Smooth muscle cell (in vitro differentiated cells): ENCODE measurements around the gene SLC26A4. TPM values are rescaled to one million over a fixed set of nuclear protein-coding genes. Genes with fewer than 3 reads are reported as not detected.

ENCODE experiments used
- DNase-seq: peaks from one replicate; lab custom pipeline; 2025; ENCODE audit not compliant: unreplicated experiment; lab: John Stamatoyannopoulos, UW
- H2AFZ ChIP-seq: fragments of 200-600 bp; sonication (generic); 2 replicates; pipeline ENCODE4 v1.6.0; 2016; ENCODE audit warnings: antibody characterized with exemption, low read depth, mild to moderate bottlenecking
- H3F3A ChIP-seq: fragments of 200-600 bp; sonication (generic); 2 replicates; pipeline ENCODE4 v1.6.0; 2017; ENCODE audit warnings: antibody characterized with exemption, low read depth
- H3K27ac ChIP-seq: fragments of 200-600 bp; sonication (generic); 2 replicates; pipeline ENCODE4 v1.5.1; 2016; ENCODE audit warnings: low read depth, mild to moderate bottlenecking
- H3K27me3 ChIP-seq: fragments of 200-600 bp; sonication (generic); 2 replicates; pipeline ENCODE4 v1.6.1; 2016; ENCODE audit warnings: low read depth, mild to moderate bottlenecking
- H3K36me3 ChIP-seq: fragments of 200-600 bp; sonication (generic); 2 replicates; pipeline ENCODE4 v1.5.1; 2016; ENCODE audit warnings: low read depth
- H3K4me1 ChIP-seq: fragments of 200-600 bp; sonication (generic); 2 replicates; pipeline ENCODE4 v1.5.1; 2016; ENCODE audit warnings: low read depth
- H3K4me2 ChIP-seq: fragments of 200-600 bp; sonication (generic); 2 replicates; pipeline ENCODE4 v1.6.0; 2016; ENCODE audit warnings: mild to moderate bottlenecking
- H3K4me3 ChIP-seq: fragments of 200-600 bp; sonication (generic); 2 replicates; pipeline ENCODE4 v1.5.1; 2016; ENCODE audit warnings: mild to moderate bottlenecking
- H3K79me2 ChIP-seq: fragments of 200-600 bp; sonication (generic); 2 replicates; pipeline ENCODE4 v1.6.0; 2016; ENCODE audit warnings: low read depth, mild to moderate bottlenecking
- H3K9ac ChIP-seq: fragments of 200-600 bp; sonication (generic); 2 replicates; pipeline ENCODE4 v1.6.0; 2016; ENCODE audit warnings: low read depth
- H3K9me3 ChIP-seq: fragments of 200-600 bp; sonication (generic); replicated peaks from 2 replicates; pipeline ENCODE4 v1.5.1; 2016; ENCODE audit warnings: low read depth
- H4K20me1 ChIP-seq: fragments of 200-600 bp; sonication (generic); 2 replicates; pipeline ENCODE4 v1.6.0; 2016; ENCODE audit warnings: low read depth
- WGBS: methylation state at CpG from one replicate; pipeline ENCODE4 v1.1.7; 2016; ENCODE audit warnings: low lambda C conversion rate; 5-methylcytosine and 5-hydroxymethylcytosine counted together
- polyA plus RNA-seq: library from polyadenylated mRNA; unstranded; fragments of >200 nt; fragmentation: Nextera tagmentation; extraction: Ambion mirVana; gene quantifications from 2 replicates; pipeline ENCODE4 v1.2.1, GENCODE V29; 2016
- total RNA-seq: library from RNA; depleted of rRNA; stranded (reverse); fragments of >200 nt; gene quantifications from 2 replicates; pipeline ENCODE4 v1.2.3, GENCODE V29; 2014
- TF ChIP-seq, protein P1 (sequence below): fragments of 200-600 bp; sonication (generic); IDR thresholded peaks from 2 replicates; pipeline ENCODE4 v1.5.1; 2017; ENCODE audit warnings: borderline replicate concordance, mild to moderate bottlenecking, antibody characterized with exemption; ENCODE audit not compliant: insufficient read depth, poor library complexity, severe bottlenecking

The SLC26A4 gene
- total and polyA plus RNA-seq, 2 experiments from 2014 or later, result 0.06 to 1.7 TPM

GRCh38 chr7:107690084-107690483 lies 29.5 kb downstream of the SLC26A4 start:
- WGBS, result 75% methylated on average over 7 of the region's 7 CpGs
- H3K4me2 ChIP-seq, result no peak overlapping the region

GRCh38 chr7:107690611-107691010 lies 30.0 kb downstream of the SLC26A4 start:
- Histone ChIP-seq H3K9me3 (no peaks in the 10 kb centered on the region), H3K4me2 (no peak overlapping the region), H2AFZ (no peak overlapping the region), H3K9ac (no peak overlapping the region), H4K20me1 (no peaks in the 10 kb centered on the region), H3K27me3 (peaks cover 23% of the 10 kb centered on the region), H3K36me3 (no peaks in the 10 kb centered on the region), H3K27ac (no peak overlapping the region), H3F3A (no peaks in the 10 kb centered on the region), H3K79me2 (no peaks in the 10 kb centered on the region), H3K4me1 (no peaks in the 10 kb centered on the region), H3K4me3 (no peak overlapping the region)
- DNase-seq, result no peak
- TF ChIP-seq, protein P1, sequence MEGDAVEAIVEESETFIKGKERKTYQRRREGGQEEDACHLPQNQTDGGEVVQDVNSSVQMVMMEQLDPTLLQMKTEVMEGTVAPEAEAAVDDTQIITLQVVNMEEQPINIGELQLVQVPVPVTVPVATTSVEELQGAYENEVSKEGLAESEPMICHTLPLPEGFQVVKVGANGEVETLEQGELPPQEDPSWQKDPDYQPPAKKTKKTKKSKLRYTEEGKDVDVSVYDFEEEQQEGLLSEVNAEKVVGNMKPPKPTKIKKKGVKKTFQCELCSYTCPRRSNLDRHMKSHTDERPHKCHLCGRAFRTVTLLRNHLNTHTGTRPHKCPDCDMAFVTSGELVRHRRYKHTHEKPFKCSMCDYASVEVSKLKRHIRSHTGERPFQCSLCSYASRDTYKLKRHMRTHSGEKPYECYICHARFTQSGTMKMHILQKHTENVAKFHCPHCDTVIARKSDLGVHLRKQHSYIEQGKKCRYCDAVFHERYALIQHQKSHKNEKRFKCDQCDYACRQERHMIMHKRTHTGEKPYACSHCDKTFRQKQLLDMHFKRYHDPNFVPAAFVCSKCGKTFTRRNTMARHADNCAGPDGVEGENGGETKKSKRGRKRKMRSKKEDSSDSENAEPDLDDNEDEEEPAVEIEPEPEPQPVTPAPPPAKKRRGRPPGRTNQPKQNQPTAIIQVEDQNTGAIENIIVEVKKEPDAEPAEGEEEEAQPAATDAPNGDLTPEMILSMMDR, result no peak
- WGBS, result 19% methylated on average over 2 of the region's 2 CpGs

More at GRCh38 chr7:107690084-107690483, 29.5 kb downstream of the SLC26A4 start:
- Histone ChIP-seq H3K4me3 (no peak overlapping the region), H3K9me3 (no peaks in the 10 kb centered on the region), H3K79me2 (no peaks in the 10 kb centered on the region), H3K27me3 (peaks cover 23% of the 10 kb centered on the region), H3F3A (no peaks in the 10 kb centered on the region), H3K36me3 (no peaks in the 10 kb centered on the region), H3K9ac (no peak overlapping the region), H4K20me1 (no peaks in the 10 kb centered on the region), H3K4me1 (no peaks in the 10 kb centered on the region), H2AFZ (no peak overlapping the region), H3K27ac (no peak overlapping the region)
- TF ChIP-seq, protein P1, result no peak
- no peak for DNase-seq

- Histone ChIP-seq H3K4me2 (no peak overlapping the region), H3K4me3 (no peak overlapping the region), H2AFZ (no peak overlapping the region), H3K9ac (no peak overlapping the region), H3K4me1 (no peaks in the 10 kb centered on the region), H3K27me3 (peaks cover 23% of the 10 kb centered on the region), H3K79me2 (no peaks in the 10 kb centered on the region), H3F3A (no peaks in the 10 kb centered on the region), H3K9me3 (no peaks in the 10 kb centered on the region), H4K20me1 (no peaks in the 10 kb centered on the region), H3K36me3 (no peaks in the 10 kb centered on the region), H3K27ac (no peak overlapping the region)
- DNase-seq, result no peak
- TF ChIP-seq, protein P1, result no peak
- 83% methylated on average over 3 of the region's 3 CpGs for WGBS
These were observed 31.1 kb downstream of the SLC26A4 start for GRCh38 chr7:107691716-107692115.

GRCh38 chr7:107692501-107692900 lies 31.9 kb downstream of the SLC26A4 start:
- Histone ChIP-seq H3K9ac (no peak overlapping the region), H3F3A (no peaks in the 10 kb centered on the region), H3K9me3 (no peaks in the 10 kb centered on the region), H3K4me1 (no peaks in the 10 kb centered on the region), H3K27ac (no peak overlapping the region), H3K4me2 (no peak overlapping the region), H2AFZ (no peak overlapping the region), H3K36me3 (no peaks in the 10 kb centered on the region), H3K4me3 (no peak overlapping the region), H3K27me3 (peaks cover 23% of the 10 kb centered on the region), H3K79me2 (no peaks in the 10 kb centered on the region), H4K20me1 (no peaks in the 10 kb centered on the region)
- TF ChIP-seq, protein P1, result no peak
- WGBS, result 88% methylated on average over 1 of the region's 1 CpG
- no peak for DNase-seq
